MM.1S (cell line): Measurements from ENCODE around the gene ARFGEF2.

Experiments
- CTCF ChIP-seq: fragments of 300-600 bp; sonication (generic); IDR thresholded peaks from 2 replicates; pipeline ENCODE4 v1.5.1; 2016; ENCODE audit warnings: antibody characterized with exemption, low read length, mixed read lengths
- EZH2 ChIP-seq: fragments of 300-600 bp; sonication (generic); optimal IDR thresholded peaks from 2 replicates; pipeline ENCODE3; 2017; ENCODE audit warnings: low read depth, mild to moderate bottlenecking, antibody characterized with exemption, low read length, mixed read lengths

GRCh38 chr20:48880981-48881657, 40.4 kb upstream of the ARFGEF2 start:
- TF ChIP-seq CTCF (no peak), EZH2 (no peak)
